Measurements from ENCODE around the gene ARHGAP6. TPM values are rescaled to one million over a fixed set of nuclear protein-coding genes. Genes with fewer than 3 reads are reported as not detected.
"Not testable (repeated sequence)": the region's sequence is repeated elsewhere in the genome, so short reads cannot be mapped to it uniquely, and the experiment has no call there.

The ARHGAP6 gene
- total and polyA plus RNA-seq, 4 donors, result 5.1 to 19.5 (median 12.9) TPM

DNA sequence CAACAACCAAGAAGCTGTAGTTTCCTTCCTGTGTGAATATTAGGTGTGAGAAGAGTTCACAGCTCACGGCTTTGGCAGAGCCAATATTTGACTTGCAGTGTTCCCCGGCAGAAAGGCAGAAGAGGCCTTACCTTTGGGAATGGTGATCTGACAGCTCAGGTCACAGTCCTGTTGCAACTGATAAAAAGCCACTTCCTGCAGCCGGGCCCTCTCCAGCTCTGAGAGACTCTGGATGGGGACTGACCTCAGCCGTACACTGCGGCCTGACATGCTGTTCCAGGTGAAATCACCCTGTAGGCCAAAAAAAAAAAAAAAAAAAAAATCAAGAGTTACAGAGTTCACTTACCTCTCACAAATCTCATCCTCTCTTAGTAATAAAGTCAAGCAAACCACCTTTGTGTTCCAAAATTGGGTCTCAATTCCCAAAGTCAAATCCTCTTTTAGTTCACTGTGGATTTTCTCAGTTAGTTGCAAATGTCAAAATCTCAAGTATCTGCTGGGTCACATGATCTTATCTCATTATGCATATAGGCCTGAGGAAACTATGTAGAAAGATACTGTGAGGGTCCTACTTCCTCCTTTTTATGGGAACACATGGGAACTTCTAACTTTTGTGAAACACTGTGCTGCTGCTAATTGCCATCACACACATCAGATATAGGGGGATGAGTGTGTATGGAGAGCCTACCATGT is 411.2 kb downstream of the ARHGAP6 start:
- Histone ChIP-seq H3K4me3 (ENCODE audit: low read length in 2 of 2) (no peak overlapping the region), H3K36me3 (ENCODE audit: control insufficient read depth in 1 of 2, insufficient read depth in 2 of 2, low read length in 1 of 2) (no peaks in the 10 kb centered on the region), H3K4me1 (ENCODE audit: control insufficient read depth in 1 of 2, insufficient read depth in 2 of 2, low read length in 2 of 2) (peaks cover 0 to 2% of the 10 kb centered on the region in 2 donors), H3K9me3 (ENCODE audit: control insufficient read depth, low read length) (no peaks in the 10 kb centered on the region), H3K27ac (ENCODE audit: low read depth in 1 of 2, low read length in 2 of 2) (no peak overlapping the region), H3K27me3 (ENCODE audit: control insufficient read depth in 1 of 2, insufficient read depth in 2 of 2, low read length in 1 of 2) (no peaks in the 10 kb centered on the region)
- ATAC-seq (ENCODE audit: low FRiP score) (no peak), DNase-seq (no peak)
- 89 to 96% methylated on average over 5 of the region's 5 CpGs for WGBS, 2 donors
- intact Hi-C loops (cut with DNase I), result no loop called here

DNA sequence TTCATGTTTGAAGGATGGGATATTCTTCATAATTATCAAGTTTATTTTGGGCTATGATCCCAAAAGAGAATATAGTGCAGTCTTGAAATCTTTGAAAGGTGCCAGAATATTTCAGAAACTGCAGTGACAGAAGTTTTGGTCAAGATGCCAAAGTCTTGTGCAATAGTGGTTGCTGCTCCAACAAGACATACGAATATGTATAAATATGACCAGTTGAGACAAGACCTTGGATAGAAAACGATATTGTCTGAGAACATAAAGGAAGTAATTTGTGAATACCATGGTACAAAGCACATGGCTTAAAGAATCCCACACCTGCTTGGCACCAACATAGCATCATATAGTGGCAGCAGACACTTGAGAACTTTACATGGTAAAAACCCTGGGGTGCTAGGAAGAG is 421.1 kb downstream of the ARHGAP6 start:
- Histone ChIP-seq H3K27ac (ENCODE audit: low read depth in 1 of 2, low read length in 2 of 2) (no peak overlapping the region), H3K4me1 (ENCODE audit: control insufficient read depth in 1 of 2, insufficient read depth in 2 of 2, low read length in 2 of 2) (peaks cover 0 to 3% of the 10 kb centered on the region in 2 donors), H3K36me3 (ENCODE audit: control insufficient read depth in 1 of 2, insufficient read depth in 2 of 2, low read length in 1 of 2) (no peaks in the 10 kb centered on the region), H3K4me3 (ENCODE audit: low read length in 2 of 2) (no peak overlapping the region), H3K9me3 (ENCODE audit: control insufficient read depth, low read length) (no peaks in the 10 kb centered on the region), H3K27me3 (ENCODE audit: control insufficient read depth in 1 of 2, insufficient read depth in 2 of 2, low read length in 1 of 2) (no peaks in the 10 kb centered on the region)
- intact Hi-C loops (cut with DNase I), result no loop called here
- 8 to 16% methylated on average over 2 of the region's 2 CpGs for WGBS, 2 donors
- ATAC-seq (ENCODE audit: low FRiP score) (peak; percentile 49), DNase-seq (no peak)

DNA sequence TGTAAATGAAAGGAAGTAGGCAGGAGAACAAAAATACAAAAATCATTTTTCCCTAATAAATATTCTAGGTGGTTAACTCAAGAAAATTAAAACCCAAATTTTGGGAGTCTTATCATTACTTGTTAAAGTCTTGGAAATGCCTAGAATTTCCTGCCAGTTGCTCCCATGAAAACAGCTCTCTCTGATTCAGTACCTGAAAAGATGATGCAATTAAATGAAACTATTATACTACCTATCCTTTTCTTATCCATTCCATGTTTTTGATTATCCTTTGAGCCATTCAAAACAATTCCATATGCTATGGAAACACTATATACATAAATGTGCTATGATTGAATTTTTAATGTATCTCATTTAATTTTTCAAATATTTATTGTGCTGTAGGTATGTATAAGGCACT is 423.0 kb downstream of the ARHGAP6 start:
- no peak overlapping the region for H3K4me3 ChIP-seq (ENCODE audit: low read length in 2 of 2)
- no peaks in the 10 kb centered on the region for H3K27me3 ChIP-seq (ENCODE audit: control insufficient read depth in 1 of 2, insufficient read depth in 2 of 2, low read length in 1 of 2)
- DNase-seq, result no peak
- no peak overlapping the region for H3K27ac ChIP-seq (ENCODE audit: low read depth in 1 of 2, low read length in 2 of 2)
- H3K36me3 ChIP-seq (ENCODE audit: control insufficient read depth in 1 of 2, insufficient read depth in 2 of 2, low read length in 1 of 2), result no peaks in the 10 kb centered on the region
- ATAC-seq (ENCODE audit: low FRiP score), result no peak
- intact Hi-C loops (cut with DNase I), result no loop called here
- peaks cover 0 to 3% of the 10 kb centered on the region in 2 donors for H3K4me1 ChIP-seq (ENCODE audit: control insufficient read depth in 1 of 2, insufficient read depth in 2 of 2, low read length in 2 of 2)
- no peaks in the 10 kb centered on the region for H3K9me3 ChIP-seq (ENCODE audit: control insufficient read depth, low read length)

DNA sequence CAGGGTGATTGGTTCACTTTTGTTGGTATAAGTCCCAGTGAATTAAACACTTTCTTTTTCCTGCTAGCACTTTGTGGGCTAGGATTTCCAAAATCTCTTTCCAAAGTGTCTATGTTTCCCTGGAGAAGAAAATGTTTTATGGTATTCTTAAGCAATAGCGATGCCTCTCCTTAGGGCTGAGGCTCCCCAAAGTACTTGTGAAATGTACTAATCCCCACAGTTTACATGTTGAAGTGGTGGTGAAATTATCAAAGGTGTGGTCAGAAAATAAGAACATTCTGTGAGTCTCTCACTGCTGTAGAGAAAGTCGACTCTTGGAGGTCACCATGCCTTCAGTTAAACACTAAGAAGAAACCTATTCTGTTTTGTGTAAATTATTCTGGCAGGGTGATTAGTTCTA is 424.0 kb downstream of the ARHGAP6 start:
- no peak overlapping the region for H3K27ac ChIP-seq (ENCODE audit: low read depth in 1 of 2, low read length in 2 of 2)
- intact Hi-C loops (cut with DNase I), result no loop called here

DNA sequence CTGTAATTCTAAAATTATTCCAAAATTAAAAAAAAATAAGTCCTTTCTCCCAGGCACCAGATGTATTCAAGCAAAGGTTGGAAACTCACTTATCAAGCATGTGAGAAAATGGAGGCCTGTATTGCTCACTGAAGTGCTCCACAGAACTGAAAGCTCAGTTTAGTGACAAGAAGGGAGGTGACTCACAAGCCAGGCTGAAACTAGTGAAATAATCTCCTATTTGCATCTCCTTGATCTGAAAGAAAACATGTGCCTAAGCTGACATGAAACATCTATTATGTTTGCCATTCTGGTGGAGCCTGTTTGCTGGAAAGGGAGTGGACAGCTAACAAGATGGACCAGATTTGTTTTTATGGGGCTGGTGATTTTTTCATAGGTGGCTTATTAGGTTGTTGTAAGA is 426.5 kb downstream of the ARHGAP6 start:
- intact Hi-C loops (cut with DNase I), result no loop called here
- ATAC-seq (ENCODE audit: low FRiP score), result no peak
- H3K27me3 ChIP-seq (ENCODE audit: control insufficient read depth in 1 of 2, insufficient read depth in 2 of 2, low read length in 1 of 2), result no peaks in the 10 kb centered on the region

More for the DNA sequence above, 424.0 kb downstream of the ARHGAP6 start:
- ATAC-seq (ENCODE audit: low FRiP score) (peak; percentile 42), DNase-seq (no peak)
- Histone ChIP-seq H3K4me1 (ENCODE audit: control insufficient read depth in 1 of 2, insufficient read depth in 2 of 2, low read length in 2 of 2) (peaks cover 0 to 3% of the 10 kb centered on the region in 2 donors), H3K9me3 (ENCODE audit: control insufficient read depth, low read length) (no peaks in the 10 kb centered on the region), H3K4me3 (ENCODE audit: low read length in 2 of 2) (no peak overlapping the region), H3K36me3 (ENCODE audit: control insufficient read depth in 1 of 2, insufficient read depth in 2 of 2, low read length in 1 of 2) (no peaks in the 10 kb centered on the region), H3K27me3 (ENCODE audit: control insufficient read depth in 1 of 2, insufficient read depth in 2 of 2, low read length in 1 of 2) (no peaks in the 10 kb centered on the region)
- WGBS, 2 donors, result 79 to 100% methylated on average over 2 of the region's 2 CpGs

DNA sequence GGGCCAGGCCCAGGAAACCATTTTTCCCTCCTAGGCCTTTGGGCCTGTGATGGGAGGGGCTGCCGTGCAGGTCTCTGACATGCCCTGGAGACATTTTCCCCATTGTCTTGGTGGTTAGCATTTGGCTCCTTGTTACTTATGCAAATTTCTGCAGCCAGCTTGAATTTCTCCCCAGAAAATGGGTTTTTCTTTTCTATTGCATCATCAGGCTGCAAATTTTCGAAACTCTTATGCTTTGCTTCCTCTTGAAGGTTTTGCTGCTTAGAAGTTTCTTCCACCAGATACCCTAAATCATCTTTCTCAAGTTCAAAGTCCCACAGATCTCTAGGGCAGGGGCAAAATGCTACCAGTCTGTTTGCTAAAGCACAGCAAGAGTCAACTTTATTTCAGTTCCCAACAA is 430.3 kb downstream of the ARHGAP6 start:
- H3K4me1 ChIP-seq (ENCODE audit: control insufficient read depth in 1 of 2, insufficient read depth in 2 of 2, low read length in 2 of 2); ATAC-seq (ENCODE audit: low FRiP score); intact Hi-C loops (cut with DNase I); H3K9me3 ChIP-seq (ENCODE audit: control insufficient read depth, low read length); H3K36me3 ChIP-seq (ENCODE audit: control insufficient read depth in 1 of 2, insufficient read depth in 2 of 2, low read length in 1 of 2); H3K27ac ChIP-seq (ENCODE audit: low read depth in 1 of 2, low read length in 2 of 2); DNase-seq; H3K4me3 ChIP-seq (ENCODE audit: low read length in 2 of 2); H3K27me3 ChIP-seq (ENCODE audit: control insufficient read depth in 1 of 2, insufficient read depth in 2 of 2, low read length in 1 of 2): not testable (repeated sequence)
- WGBS, 2 donors, result 77 to 92% methylated on average over 2 of the region's 2 CpGs

More for the DNA sequence above, 426.5 kb downstream of the ARHGAP6 start:
- H3K27ac ChIP-seq (ENCODE audit: low read depth in 1 of 2, low read length in 2 of 2), result no peak overlapping the region
- no peak overlapping the region for H3K4me3 ChIP-seq (ENCODE audit: low read length in 2 of 2)
- H3K9me3 ChIP-seq (ENCODE audit: control insufficient read depth, low read length), result no peaks in the 10 kb centered on the region
- no peak for DNase-seq
- no peaks in the 10 kb centered on the region for H3K36me3 ChIP-seq (ENCODE audit: control insufficient read depth in 1 of 2, insufficient read depth in 2 of 2, low read length in 1 of 2)
- no peaks in the 10 kb centered on the region for H3K4me1 ChIP-seq (ENCODE audit: control insufficient read depth in 1 of 2, insufficient read depth in 2 of 2, low read length in 2 of 2)

DNA sequence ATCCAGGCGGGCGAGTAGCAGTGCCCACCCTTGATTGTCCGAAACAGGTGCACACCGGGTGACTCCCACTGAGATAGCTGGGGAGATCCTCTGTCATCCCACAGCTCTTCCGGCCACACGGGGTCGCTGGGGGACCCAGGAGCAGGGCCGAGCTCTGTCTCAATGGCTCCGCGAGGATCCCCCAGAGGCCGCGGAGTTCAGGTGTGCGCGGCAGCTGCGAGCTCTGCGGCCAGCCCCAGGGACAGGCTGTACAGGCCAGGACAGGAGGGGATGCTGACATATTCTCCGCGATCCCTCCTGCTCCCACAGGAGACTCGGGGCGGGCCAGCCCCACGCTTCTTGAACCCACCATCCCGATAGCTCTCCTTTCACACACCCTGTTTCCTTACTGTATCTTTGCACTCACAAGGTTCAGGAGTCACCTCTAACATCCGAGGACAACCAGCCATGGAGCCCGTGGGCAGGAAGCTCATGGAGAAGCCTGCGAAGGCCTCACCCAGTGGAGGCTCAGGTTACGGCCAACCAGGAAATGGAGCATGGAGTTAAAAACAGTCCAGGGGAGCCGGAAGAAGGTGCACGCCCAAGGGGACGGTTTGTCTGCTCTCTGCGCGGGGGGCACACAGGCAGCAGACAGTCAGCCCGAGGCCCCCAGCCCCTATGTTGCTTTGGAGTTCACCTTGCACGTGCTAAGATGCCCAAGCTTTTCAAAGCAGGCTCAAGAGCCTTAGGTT is 450.4 kb downstream of the ARHGAP6 start:
- Histone ChIP-seq H3K27me3 (ENCODE audit: control insufficient read depth in 1 of 2, insufficient read depth in 2 of 2, low read length in 1 of 2) (no peaks in the 10 kb centered on the region), H3K9me3 (ENCODE audit: control insufficient read depth, low read length) (no peaks in the 10 kb centered on the region), H3K4me3 (ENCODE audit: low read length in 2 of 2) (no peak overlapping the region), H3K36me3 (ENCODE audit: control insufficient read depth in 1 of 2, insufficient read depth in 2 of 2, low read length in 1 of 2) (no peaks in the 10 kb centered on the region), H3K4me1 (ENCODE audit: control insufficient read depth in 1 of 2, insufficient read depth in 2 of 2, low read length in 2 of 2) (no peaks in the 10 kb centered on the region), H3K27ac (ENCODE audit: low read depth in 1 of 2, low read length in 2 of 2) (no peak overlapping the region)
- 76 to 88% methylated on average over 33 of the region's 33 CpGs for WGBS, 2 donors
- intact Hi-C loops (cut with DNase I), result no loop called here
- ATAC-seq (ENCODE audit: low FRiP score), result peak; percentile 48
- DNase-seq, result peak in 1 of 2 donors; percentile 75

DNA sequence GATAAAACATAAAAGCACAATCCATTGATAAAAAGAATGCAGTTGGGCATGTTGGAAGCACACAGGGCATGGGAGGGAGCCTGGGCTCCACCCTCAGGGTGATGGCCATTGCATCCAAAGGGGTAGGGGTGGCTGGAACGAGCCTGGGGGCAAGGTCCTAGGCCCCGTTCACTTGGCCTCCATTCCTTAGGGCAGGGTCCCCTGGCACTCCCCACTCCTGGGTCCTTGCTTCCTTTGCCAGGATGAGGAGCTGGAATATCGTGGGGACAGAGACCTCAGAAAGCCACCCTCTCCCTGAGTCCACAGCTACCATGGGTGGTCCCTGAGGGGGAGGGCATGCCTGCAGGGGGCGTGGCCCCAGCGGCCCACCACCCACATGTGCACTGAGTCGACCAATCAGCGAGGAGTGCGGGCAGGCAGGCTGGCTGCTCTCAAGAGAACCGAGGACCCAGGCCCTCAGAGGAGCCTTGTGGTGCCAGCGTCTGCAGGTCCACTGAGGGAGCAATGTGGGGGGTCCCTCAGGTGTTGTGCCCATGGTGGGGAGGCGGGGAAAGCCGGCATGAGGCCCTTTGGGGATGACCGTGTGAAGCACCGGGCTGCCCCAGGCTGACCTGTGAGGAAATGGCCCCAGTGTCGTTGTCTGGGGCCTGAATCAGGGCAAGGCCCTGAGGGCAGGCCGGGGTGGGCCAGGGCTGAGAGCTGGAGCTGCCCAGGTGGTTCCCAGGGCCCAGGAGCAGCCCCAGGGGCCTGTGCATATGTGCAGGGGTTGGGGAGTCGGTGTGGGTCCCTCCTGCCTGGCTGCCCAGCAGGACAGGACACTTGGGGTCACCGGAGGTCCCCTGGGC is 451.2 kb downstream of the ARHGAP6 start:
- Histone ChIP-seq H3K9me3 (ENCODE audit: control insufficient read depth, low read length) (no peaks in the 10 kb centered on the region), H3K27ac (ENCODE audit: low read depth in 1 of 2, low read length in 2 of 2) (no peak overlapping the region), H3K36me3 (ENCODE audit: control insufficient read depth in 1 of 2, insufficient read depth in 2 of 2, low read length in 1 of 2) (no peaks in the 10 kb centered on the region), H3K4me1 (ENCODE audit: control insufficient read depth in 1 of 2, insufficient read depth in 2 of 2, low read length in 2 of 2) (no peaks in the 10 kb centered on the region), H3K4me3 (ENCODE audit: low read length in 2 of 2) (no peak overlapping the region), H3K27me3 (ENCODE audit: control insufficient read depth in 1 of 2, insufficient read depth in 2 of 2, low read length in 1 of 2) (no peaks in the 10 kb centered on the region)
- WGBS, 2 donors, result 79 to 93% methylated on average over 18 of the region's 18 CpGs
- peak; percentile 50 for ATAC-seq (ENCODE audit: low FRiP score)
- intact Hi-C loops (cut with DNase I), result no loop called here
- DNase-seq, result no peak
